CD14-positive monocyte (primary cell): ENCODE measurements around the gene KIAA0319L. TPM values are rescaled to one million over a fixed set of nuclear protein-coding genes. Genes with fewer than 3 reads are reported as not detected.
"Not testable (repeated sequence)": the region's sequence is repeated elsewhere in the genome, so short reads cannot be mapped to it uniquely, and the experiment has no call there.

Experiments
- DNase-seq, 3 donors: peaks; one replicate each; pipeline ENCODE4 v3.0.0-alpha.2; 2011 to 2022
- H2AFZ ChIP-seq: 2 replicates; pipeline ENCODE4 v1.6.0; 2012; ENCODE audit warnings: mild to moderate bottlenecking, low read depth, low read length, inconsistent platforms; ENCODE audit not compliant: insufficient read depth, poor library complexity, severe bottlenecking
- H3K27ac ChIP-seq, 2 donors: 1 replicate in 1 of 2; 2 replicates in 1 of 2; pipeline ENCODE4 v1.5.1; 2012 to 2013; ENCODE audit warnings: low read length in 2 of 2, control low read depth in 1 of 2, inconsistent platforms in 1 of 2, low read depth in 1 of 2, mild to moderate bottlenecking in 1 of 2
- H3K27me3 ChIP-seq, 2 donors: one replicate each; pipeline versions ENCODE4 v1.6.0 to v1.6.1; 2011 to 2013; ENCODE audit warnings: low read length in 2 of 2; ENCODE audit not compliant: control insufficient read depth in 2 of 2, insufficient read depth in 2 of 2
- H3K36me3 ChIP-seq, 2 donors: replicated peaks in 1 of 2; 1 replicate in 1 of 2; 2 replicates in 1 of 2; pipeline versions ENCODE4 v1.5.1 to v1.6.1; 2012 to 2013; ENCODE audit warnings: low read length in 2 of 2, control low read depth in 1 of 2, inconsistent platforms in 1 of 2, mild to moderate bottlenecking in 1 of 2; ENCODE audit not compliant: insufficient read depth in 2 of 2, control insufficient read depth in 1 of 2
- H3K4me1 ChIP-seq, 2 donors: 1 replicate in 1 of 2; 2 replicates in 1 of 2; pipeline versions ENCODE4 v1.5.1 to v1.6.1; 2012 to 2013; ENCODE audit warnings: low read length in 2 of 2, control low read depth in 1 of 2, inconsistent platforms in 1 of 2, mild to moderate bottlenecking in 1 of 2, moderate library complexity in 1 of 2; ENCODE audit not compliant: insufficient read depth in 2 of 2, control insufficient read depth in 1 of 2
- H3K4me2 ChIP-seq: replicated peaks from 2 replicates; pipeline ENCODE3; 2012; ENCODE audit warnings: low read length, moderate library complexity, mild to moderate bottlenecking; ENCODE audit not compliant: poor library complexity, severe bottlenecking; ENCODE audit errors: extremely low read depth
- H3K4me3 ChIP-seq, 3 experiments: fragments of 200-600 bp in 1 of 3; sonication (generic) in 1 of 3; replicated peaks in 1 of 3; 1 replicate in 2 of 3; 2 replicates in 1 of 3; pipeline ENCODE4 v1.5.1; 2011 to 2013; ENCODE audit warnings: low read length in 3 of 3, mild to moderate bottlenecking in 3 of 3, control low read depth in 2 of 3, low read depth in 2 of 3, inconsistent platforms in 1 of 3, moderate library complexity in 1 of 3
- H3K79me2 ChIP-seq: 2 replicates; pipeline ENCODE4 v1.6.0; 2012; ENCODE audit warnings: mild to moderate bottlenecking, control low read depth, inconsistent platforms, low read length, moderate library complexity; ENCODE audit not compliant: insufficient read depth
- H3K9ac ChIP-seq: 2 replicates; pipeline ENCODE4 v1.6.0; 2017; ENCODE audit warnings: low read length, mild to moderate bottlenecking; ENCODE audit not compliant: insufficient read depth, poor library complexity, severe bottlenecking
- H3K9me3 ChIP-seq, 2 donors: replicated peaks in 1 of 2; 1 replicate in 1 of 2; 2 replicates in 1 of 2; pipeline versions ENCODE4 v1.5.1 to v1.6.1; 2012 to 2013; ENCODE audit warnings: low read length in 2 of 2, control low read depth in 1 of 2; ENCODE audit not compliant: control insufficient read depth in 1 of 2, insufficient read depth in 1 of 2
- H4K20me1 ChIP-seq: 2 replicates; pipeline ENCODE4 v1.6.0; 2012; ENCODE audit warnings: mild to moderate bottlenecking, low read length, control low read depth, moderate library complexity; ENCODE audit not compliant: insufficient read depth
- H3K27ac Mint-ChIP-seq, 7 donors: one replicate each; pipeline ENCODE4 v1.8.0; 2020; ENCODE audit warnings: mild to moderate bottlenecking in 7 of 7, mixed read lengths in 7 of 7, moderate library complexity in 6 of 7, inconsistent platforms in 2 of 7
- H3K27me3 Mint-ChIP-seq, 3 donors: one replicate each; pipeline ENCODE4 v1.8.0; 2021 to 2022; ENCODE audit warnings: low read depth in 3 of 3, mild to moderate bottlenecking in 3 of 3, mixed read lengths in 3 of 3, moderate library complexity in 3 of 3, inconsistent platforms in 1 of 3
- H3K36me3 Mint-ChIP-seq, 2 donors: one replicate each; pipeline ENCODE4 v1.8.0; 2020; ENCODE audit warnings: mixed read lengths in 2 of 2, inconsistent platforms in 1 of 2, mild to moderate bottlenecking in 1 of 2
- H3K4me1 Mint-ChIP-seq: one replicate; pipeline ENCODE4 v1.8.0; 2020; ENCODE audit warnings: mild to moderate bottlenecking, mixed read lengths
- H3K4me3 Mint-ChIP-seq, 2 donors: one replicate each; pipeline ENCODE4 v1.8.0; 2020; ENCODE audit warnings: mild to moderate bottlenecking in 2 of 2, mixed read lengths in 2 of 2, moderate library complexity in 1 of 2
- H3K9me3 Mint-ChIP-seq, 7 donors: one replicate each; pipeline ENCODE4 v1.8.0; 2020 to 2022; ENCODE audit warnings: mixed read lengths in 7 of 7, mild to moderate bottlenecking in 6 of 7, moderate library complexity in 6 of 7, inconsistent platforms in 2 of 7
- WGBS: methylation state at CpG from one replicate; pipeline ENCODE4 v1.1.5; 2013; ENCODE audit warnings: missing lambda C conversion rate; ENCODE audit not compliant: insufficient coverage; 5-methylcytosine and 5-hydroxymethylcytosine counted together
- intact Hi-C, 2 donors: fragments of 100-400 bp; cut with micrococcal nuclease; formaldehyde crosslinking; loops; one replicate each; pipeline versions ENCODE4 v1.15.0 to v1.15.1; 2023
- polyA plus RNA-seq, 3 donors: library from polyadenylated mRNA; depleted of rRNA in 1 of 3; unstranded in 2 of 3; stranded (reverse) in 1 of 3; fragments of 300-500 nt in 2 of 3; fragments of >200 nt in 1 of 3; fragmentation: Illumina TruSeq in 2 of 3; gene quantifications; 1 replicate in 2 of 3; 2 replicates in 1 of 3; pipeline ENCODE4 v1.2.3, GENCODE V29; 2012 to 2021
- TF ChIP-seq, protein P1 (sequence below): fragments of 200-600 bp; IDR thresholded peaks from one replicate; pipeline ENCODE4 v1.8.0; 2022; ENCODE audit warnings: antibody characterized with exemption, mild to moderate bottlenecking

Gene KIAA0319L
- polyA plus RNA-seq, 3 donors = 20.6 to 75.3 (median 28.6) TPM

DNA sequence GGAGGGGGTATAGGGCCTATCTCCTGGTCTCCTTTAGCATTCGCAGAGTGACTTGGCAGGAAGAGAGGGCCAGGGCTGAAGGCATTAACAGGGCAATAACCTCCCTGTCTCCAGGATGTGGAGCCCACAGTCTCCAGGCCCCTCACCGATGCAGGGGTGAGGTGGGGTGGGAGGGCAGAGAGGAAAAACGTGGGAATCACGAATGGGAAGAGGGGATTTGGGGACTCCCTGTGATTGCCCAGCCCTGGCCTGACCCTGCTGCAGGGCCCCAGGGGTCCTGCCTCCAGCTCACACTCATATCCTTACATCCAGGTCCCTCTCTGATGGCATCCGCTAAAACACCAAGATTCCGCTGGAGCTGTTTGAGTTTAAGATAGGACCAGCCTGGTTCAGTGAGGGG, 30.5 kb upstream of the KIAA0319L start:
- Histone ChIP-seq H3K4me2 (no peak overlapping the region), H3K4me1 (no peaks in the 10 kb centered on the region), H3K36me3 (peaks cover 12 to 16% of the 10 kb centered on the region in 2 donors), H2AFZ (no peak overlapping the region), H3K27ac (no peak overlapping the region), H3K4me3 (no peak overlapping the region), H3K79me2 (no peaks in the 10 kb centered on the region), H3K9me3 (no peaks in the 10 kb centered on the region), H4K20me1 (no peaks in the 10 kb centered on the region), H3K9ac (no peak overlapping the region), H3K27me3 (no peaks in the 10 kb centered on the region)
- Mint-ChIP-seq H3K4me1 (peaks cover under 1% of the 10 kb centered on the region), H3K9me3 (peaks cover 0 to 2% (median 0%) of the 10 kb centered on the region in 7 donors), H3K27ac (no peak overlapping the region), H3K36me3 (peaks cover 25 to 27% of the 10 kb centered on the region in 2 donors), H3K27me3 (peaks cover 0 to 2% (median 0%) of the 10 kb centered on the region in 3 donors), H3K4me3 (no peak overlapping the region)
- intact Hi-C loops = no loop called here
- TF ChIP-seq, protein P1, sequence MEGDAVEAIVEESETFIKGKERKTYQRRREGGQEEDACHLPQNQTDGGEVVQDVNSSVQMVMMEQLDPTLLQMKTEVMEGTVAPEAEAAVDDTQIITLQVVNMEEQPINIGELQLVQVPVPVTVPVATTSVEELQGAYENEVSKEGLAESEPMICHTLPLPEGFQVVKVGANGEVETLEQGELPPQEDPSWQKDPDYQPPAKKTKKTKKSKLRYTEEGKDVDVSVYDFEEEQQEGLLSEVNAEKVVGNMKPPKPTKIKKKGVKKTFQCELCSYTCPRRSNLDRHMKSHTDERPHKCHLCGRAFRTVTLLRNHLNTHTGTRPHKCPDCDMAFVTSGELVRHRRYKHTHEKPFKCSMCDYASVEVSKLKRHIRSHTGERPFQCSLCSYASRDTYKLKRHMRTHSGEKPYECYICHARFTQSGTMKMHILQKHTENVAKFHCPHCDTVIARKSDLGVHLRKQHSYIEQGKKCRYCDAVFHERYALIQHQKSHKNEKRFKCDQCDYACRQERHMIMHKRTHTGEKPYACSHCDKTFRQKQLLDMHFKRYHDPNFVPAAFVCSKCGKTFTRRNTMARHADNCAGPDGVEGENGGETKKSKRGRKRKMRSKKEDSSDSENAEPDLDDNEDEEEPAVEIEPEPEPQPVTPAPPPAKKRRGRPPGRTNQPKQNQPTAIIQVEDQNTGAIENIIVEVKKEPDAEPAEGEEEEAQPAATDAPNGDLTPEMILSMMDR = no peak
- no peak for DNase-seq
- WGBS = 100% methylated on average over 2 of the region's 6 CpGs

DNA sequence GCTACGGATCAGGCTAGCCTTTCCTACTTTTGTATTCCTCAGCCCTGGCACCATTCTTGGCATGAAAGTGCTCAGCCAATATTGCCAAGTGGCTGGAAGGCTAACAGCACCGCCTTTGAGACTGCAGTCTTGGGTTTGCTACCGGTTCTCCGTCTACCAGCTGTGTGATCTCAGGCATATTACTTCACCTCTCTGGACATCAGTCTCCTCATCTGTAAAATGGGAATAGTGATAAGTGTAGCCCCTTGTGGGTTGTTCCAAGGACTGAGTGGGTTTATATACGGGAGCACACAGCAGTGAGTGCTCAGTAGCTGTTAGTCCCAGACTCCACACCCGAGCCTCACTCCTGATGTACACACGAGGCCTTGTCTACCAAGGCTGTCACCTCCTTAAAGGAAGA, 29.6 kb upstream of the KIAA0319L start:
- H3K27me3 ChIP-seq = no peaks in the 10 kb centered on the region
- Mint-ChIP-seq H3K4me3 (no peak overlapping the region), H3K27me3 (peaks cover 0 to 2% (median 0%) of the 10 kb centered on the region in 3 donors), H3K9me3 (peaks cover 0 to 2% (median 0%) of the 10 kb centered on the region in 7 donors), H3K27ac (no peak overlapping the region), H3K4me1 (no peaks in the 10 kb centered on the region), H3K36me3 (peaks cover 22 to 27% of the 10 kb centered on the region in 2 donors)
- H3K4me1 ChIP-seq = no peaks in the 10 kb centered on the region
- H3K27ac ChIP-seq = no peak overlapping the region
- H3K4me2 ChIP-seq = no peak overlapping the region
- peaks cover 12 to 13% of the 10 kb centered on the region in 2 donors for H3K36me3 ChIP-seq
- 97% methylated on average over 4 of the region's 7 CpGs for WGBS
- no peaks in the 10 kb centered on the region for H3K79me2 ChIP-seq
- no peaks in the 10 kb centered on the region for H3K9me3 ChIP-seq
- H3K9ac ChIP-seq = no peak overlapping the region
- intact Hi-C loops = no loop called here
- H3K4me3 ChIP-seq = no peak overlapping the region
- DNase-seq = no peak
- no peak overlapping the region for H2AFZ ChIP-seq
- TF ChIP-seq, protein P1 = no peak
- H4K20me1 ChIP-seq = no peaks in the 10 kb centered on the region

DNA sequence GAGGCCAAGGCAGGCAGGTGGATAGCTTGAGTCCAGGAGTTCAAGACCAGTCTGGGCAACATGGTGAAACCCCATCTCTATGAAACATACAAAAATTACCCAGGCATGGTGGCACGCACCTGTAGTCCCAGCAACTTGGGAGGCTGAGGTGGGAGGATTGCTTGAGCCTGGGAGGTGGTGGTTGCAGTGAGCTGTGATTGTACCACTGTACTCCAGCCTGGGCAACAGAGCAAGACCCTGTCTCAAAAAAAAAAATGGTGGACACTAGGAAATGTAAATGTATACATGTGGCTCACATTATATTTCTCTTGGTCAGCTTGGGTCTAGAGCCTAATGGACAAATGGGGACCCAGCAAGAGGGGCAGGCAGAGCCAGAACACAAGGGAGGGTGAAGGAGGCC, 28.6 kb upstream of the KIAA0319L start:
- H3K27me3 Mint-ChIP-seq, DNase-seq, H3K27me3 ChIP-seq, H4K20me1 ChIP-seq, H2AFZ ChIP-seq, H3K9me3 Mint-ChIP-seq, H3K4me1 Mint-ChIP-seq, H3K9ac ChIP-seq, H3K36me3 ChIP-seq, intact Hi-C loops, H3K4me3 Mint-ChIP-seq, H3K27ac ChIP-seq, H3K4me1 ChIP-seq, H3K79me2 ChIP-seq, H3K27ac Mint-ChIP-seq, H3K4me3 ChIP-seq, H3K9me3 ChIP-seq, H3K4me2 ChIP-seq: not testable (repeated sequence)
- peaks cover 17 to 19% of the 10 kb centered on the region in 2 donors for H3K36me3 Mint-ChIP-seq
- no CpG with 5 or more reads among the region's 1 CpG for WGBS
